Adipocyte (in vitro differentiated cells): ENCODE data around the gene NHSL2.

ENCODE experiments used
- DNase-seq: peaks from one replicate; pipeline ENCODE4 v3.0.0-alpha.2; 2015; ENCODE audit warnings: low read depth
- H3K27me3 ChIP-seq: replicated peaks from 2 replicates; pipeline ENCODE4 v1.7.0; 2013; ENCODE audit warnings: mild to moderate bottlenecking, low read length, moderate library complexity; ENCODE audit not compliant: control insufficient read depth, insufficient read depth
- H3K36me3 ChIP-seq: 2 replicates; pipeline ENCODE4 v1.7.0; 2013; ENCODE audit warnings: low read length, mild to moderate bottlenecking, moderate library complexity; ENCODE audit not compliant: control insufficient read depth, insufficient read depth, severe bottlenecking
- H3K4me1 ChIP-seq: 2 replicates; pipeline ENCODE4 v1.7.0; 2013; ENCODE audit warnings: mild to moderate bottlenecking, low read length, moderate library complexity; ENCODE audit not compliant: control insufficient read depth, insufficient read depth
- H3K4me3 ChIP-seq: 2 replicates; pipeline ENCODE4 v1.7.0; 2013; ENCODE audit warnings: mild to moderate bottlenecking, low read length, moderate library complexity
- H3K9ac ChIP-seq: 2 replicates; pipeline ENCODE4 v1.7.0; 2013; ENCODE audit warnings: mild to moderate bottlenecking, low read length, moderate library complexity
- H3K9me3 ChIP-seq: 2 replicates; pipeline ENCODE4 v1.7.0; 2013; ENCODE audit warnings: mild to moderate bottlenecking, low read length, moderate library complexity; ENCODE audit not compliant: control insufficient read depth

The NHSL2 gene

GRCh38 chrX:71927040-71927439 is 16.4 kb downstream of the NHSL2 start:
- H3K9me3 ChIP-seq: no peaks in the 10 kb centered on the region
- no peak for DNase-seq
- no peak overlapping the region for H3K4me3 ChIP-seq
- no peak overlapping the region for H3K9ac ChIP-seq
- H3K4me1 ChIP-seq: peaks cover 30% of the 10 kb centered on the region
- H3K27me3 ChIP-seq: peaks cover 5% of the 10 kb centered on the region
- H3K36me3 ChIP-seq: no peaks in the 10 kb centered on the region

DNA sequence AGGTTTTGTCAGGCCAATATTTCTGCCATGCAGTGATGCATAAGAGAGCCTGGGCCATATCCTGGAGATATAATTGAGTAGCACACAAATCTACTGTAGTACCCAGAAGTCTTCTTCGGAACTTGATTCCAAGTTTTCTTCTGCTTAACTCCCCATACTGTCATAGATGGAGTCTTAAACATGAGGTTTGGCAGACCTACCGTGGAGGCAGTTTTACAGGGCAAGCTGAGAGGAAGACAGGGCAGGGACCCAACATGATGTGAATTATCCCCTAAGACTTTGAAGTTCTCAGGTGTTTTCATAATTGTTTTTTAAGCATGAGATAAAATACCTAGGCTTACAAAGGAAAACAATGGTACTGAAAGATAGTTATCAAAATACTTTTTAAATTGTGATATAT is 18.2 kb downstream of the NHSL2 start:
- Histone ChIP-seq H3K4me1 (peaks cover 13% of the 10 kb centered on the region), H3K9ac (no peak overlapping the region), H3K27me3 (peaks cover 9% of the 10 kb centered on the region), H3K4me3 (no peak overlapping the region), H3K36me3 (no peaks in the 10 kb centered on the region), H3K9me3 (no peaks in the 10 kb centered on the region)
- DNase-seq: no peak

DNA sequence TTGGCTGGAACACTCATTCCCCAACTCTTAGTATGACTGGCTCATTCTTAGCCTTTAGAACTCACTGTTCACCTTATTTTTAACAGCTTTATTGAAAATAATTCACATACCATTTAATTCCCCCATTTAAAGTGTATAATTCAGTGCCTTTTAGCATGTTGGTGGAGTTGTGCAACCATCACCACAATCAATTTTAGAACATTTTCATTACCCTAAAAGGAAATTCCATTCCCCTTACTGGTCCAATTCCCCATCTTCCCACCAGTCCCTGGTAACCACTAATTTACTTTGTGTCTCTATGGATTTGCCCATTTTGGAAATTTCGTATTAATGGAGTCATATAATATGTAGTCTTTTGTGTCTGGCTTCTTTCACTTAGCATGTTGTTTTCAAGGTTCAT is 19.7 kb downstream of the NHSL2 start:
- Histone ChIP-seq H3K9ac (no peak overlapping the region), H3K4me1 (peaks cover under 1% of the 10 kb centered on the region), H3K36me3 (no peaks in the 10 kb centered on the region), H3K9me3 (no peaks in the 10 kb centered on the region), H3K4me3 (no peak overlapping the region), H3K27me3 (peaks cover 20% of the 10 kb centered on the region)
- no peak for DNase-seq

DNA sequence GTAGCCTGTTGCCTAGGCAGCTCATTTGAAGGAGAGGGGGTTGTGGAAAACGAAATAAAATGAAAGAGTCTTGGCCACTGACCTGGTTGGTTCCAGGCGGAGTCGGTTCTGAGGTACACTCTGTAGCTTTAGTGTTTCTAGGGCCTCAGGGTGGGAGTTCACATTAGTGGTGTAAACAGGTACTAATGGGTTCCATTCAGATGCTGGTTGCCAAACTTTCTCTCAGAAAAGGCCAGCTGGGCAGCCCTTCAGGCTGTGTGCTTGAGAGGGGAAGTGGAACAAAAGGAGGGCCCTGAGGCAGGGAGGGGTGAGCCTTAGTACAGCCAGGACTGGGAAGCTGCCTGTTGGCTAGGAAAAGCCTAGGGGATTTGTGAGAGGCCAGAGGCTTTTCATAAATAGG is 24.8 kb downstream of the NHSL2 start:
- Histone ChIP-seq H3K9me3 (no peaks in the 10 kb centered on the region), H3K27me3 (peaks cover 20% of the 10 kb centered on the region), H3K4me1 (peaks cover 9% of the 10 kb centered on the region), H3K4me3 (no peak overlapping the region), H3K9ac (no peak overlapping the region), H3K36me3 (no peaks in the 10 kb centered on the region)
- no peak for DNase-seq

- no peaks in the 10 kb centered on the region for H3K36me3 ChIP-seq
- H3K9ac ChIP-seq: no peak overlapping the region
- H3K4me1 ChIP-seq: peaks cover 16% of the 10 kb centered on the region
- H3K9me3 ChIP-seq: no peaks in the 10 kb centered on the region
- peaks cover 19% of the 10 kb centered on the region for H3K27me3 ChIP-seq
- no peak overlapping the region for H3K4me3 ChIP-seq
- no peak for DNase-seq
These were observed 26.0 kb downstream of the NHSL2 start for GRCh38 chrX:71936632-71937031.

- peaks cover 11% of the 10 kb centered on the region for H3K27me3 ChIP-seq
- DNase-seq: no peak
- no peak overlapping the region for H3K9ac ChIP-seq
- no peaks in the 10 kb centered on the region for H3K36me3 ChIP-seq
- H3K9me3 ChIP-seq: no peaks in the 10 kb centered on the region
- H3K4me3 ChIP-seq: no peak overlapping the region
- H3K4me1 ChIP-seq: peaks cover 16% of the 10 kb centered on the region
These were observed 27.7 kb downstream of the NHSL2 start for GRCh38 chrX:71938371-71938770.

DNA sequence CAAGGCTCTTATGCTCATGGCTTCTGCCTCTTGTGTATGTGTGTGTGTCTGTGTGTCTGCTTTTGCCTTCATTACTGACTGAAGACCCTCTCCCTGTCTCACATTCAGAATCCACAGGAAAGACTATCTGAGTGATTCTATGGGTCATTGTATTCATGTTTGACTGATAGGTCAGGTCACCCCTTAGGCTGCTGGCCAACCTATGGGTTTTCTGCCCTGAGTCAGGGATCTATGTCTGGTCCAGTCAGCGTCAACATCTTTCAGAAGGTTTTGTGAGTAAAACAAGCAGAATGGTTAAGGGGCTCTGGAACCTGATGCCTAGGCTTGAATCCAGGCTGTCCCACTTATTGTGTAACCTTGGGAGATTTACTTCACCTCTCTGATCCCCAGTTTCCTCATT is 30.5 kb downstream of the NHSL2 start:
- Histone ChIP-seq H3K4me1 (peaks cover 11% of the 10 kb centered on the region), H3K9me3 (no peaks in the 10 kb centered on the region), H3K9ac (no peak overlapping the region), H3K27me3 (no peaks in the 10 kb centered on the region), H3K4me3 (no peak overlapping the region), H3K36me3 (no peaks in the 10 kb centered on the region)
- DNase-seq: peak; percentile 23

DNA sequence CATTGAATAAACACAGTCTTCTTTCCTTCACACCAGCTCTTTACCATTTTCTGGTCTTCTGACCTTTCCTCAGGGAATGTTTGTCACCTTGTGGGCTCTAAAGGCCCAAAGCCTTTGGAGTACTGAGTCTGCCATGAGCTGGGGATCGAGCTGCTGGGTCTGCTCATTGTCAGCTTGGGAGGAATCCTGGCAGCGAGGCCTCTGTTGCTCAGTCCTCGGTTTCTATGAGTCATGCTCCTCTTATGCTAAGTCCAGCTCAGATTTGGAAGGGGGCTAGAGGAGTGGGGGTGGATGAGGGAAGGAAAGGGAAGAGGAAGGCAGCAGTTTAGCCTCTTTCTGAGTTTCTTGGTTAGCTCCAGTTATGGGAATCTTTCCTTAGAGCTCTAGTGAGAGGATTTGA is 31.1 kb downstream of the NHSL2 start:
- H3K4me1 ChIP-seq: peaks cover 13% of the 10 kb centered on the region
- H3K9me3 ChIP-seq: no peaks in the 10 kb centered on the region
- H3K36me3 ChIP-seq: no peaks in the 10 kb centered on the region
- no peaks in the 10 kb centered on the region for H3K27me3 ChIP-seq
- peak; percentile 78 for DNase-seq
- H3K4me3 ChIP-seq: no peak overlapping the region
- peak overlapping the region; percentile 43 for H3K9ac ChIP-seq

- H3K4me3 ChIP-seq: no peak overlapping the region
- H3K36me3 ChIP-seq: no peaks in the 10 kb centered on the region
- peaks cover 13% of the 10 kb centered on the region for H3K4me1 ChIP-seq
- no peak for DNase-seq
- H3K9me3 ChIP-seq: no peaks in the 10 kb centered on the region
- H3K27me3 ChIP-seq: peaks cover 4% of the 10 kb centered on the region
- H3K9ac ChIP-seq: no peak overlapping the region
These were observed 33.7 kb downstream of the NHSL2 start for GRCh38 chrX:71944369-71944768.

GRCh38 chrX:71945237-71945805 is 34.7 kb downstream of the NHSL2 start:
- no peaks in the 10 kb centered on the region for H3K36me3 ChIP-seq
- H3K9me3 ChIP-seq: no peaks in the 10 kb centered on the region
- H3K9ac ChIP-seq: no peak overlapping the region
- peaks cover 4% of the 10 kb centered on the region for H3K27me3 ChIP-seq
- peaks cover 13% of the 10 kb centered on the region for H3K4me1 ChIP-seq
- DNase-seq: no peak
- no peak overlapping the region for H3K4me3 ChIP-seq

GRCh38 chrX:71949363-71949762 is 38.7 kb downstream of the NHSL2 start:
- no peak overlapping the region for H3K4me3 ChIP-seq

GRCh38 chrX:71949844-71950445 is 39.3 kb downstream of the NHSL2 start:
- DNase-seq: no peak
- Histone ChIP-seq H3K9ac (no peak overlapping the region), H3K9me3 (no peaks in the 10 kb centered on the region), H3K4me1 (peaks cover 28% of the 10 kb centered on the region), H3K4me3 (no peak overlapping the region), H3K36me3 (no peaks in the 10 kb centered on the region), H3K27me3 (peaks cover 24% of the 10 kb centered on the region)

More at GRCh38 chrX:71949363-71949762, 38.7 kb downstream of the NHSL2 start:
- no peaks in the 10 kb centered on the region for H3K36me3 ChIP-seq
- no peak overlapping the region for H3K9ac ChIP-seq
- no peaks in the 10 kb centered on the region for H3K9me3 ChIP-seq
- no peak for DNase-seq
- peaks cover 18% of the 10 kb centered on the region for H3K27me3 ChIP-seq
- H3K4me1 ChIP-seq: peaks cover 22% of the 10 kb centered on the region
